Muscle of back (tissue), 11 donors: Measurements from ENCODE around the gene RBM48. TPM values are rescaled to one million over a fixed set of nuclear protein-coding genes. Genes with fewer than 3 reads are reported as not detected.
"Not testable (repeated sequence)": the region's sequence is repeated elsewhere in the genome, so short reads cannot be mapped to it uniquely, and the experiment has no call there.

Experiments used
- DNase-seq, 3 donors: peaks; one replicate each; pipeline versions ENCODE4 v3.0.0 to v3.0.0-alpha.2; 2013
- polyA plus RNA-seq, 10 donors: library from polyadenylated mRNA; unstranded; fragments of 120-200 nt; gene quantifications; one replicate each; pipeline ENCODE4 v1.2.1, GENCODE V29; 2013; ENCODE audit not compliant: insufficient read length in 10 of 10

The RBM48 gene
- polyA plus RNA-seq, 10 donors = 10.1 to 15.0 (median 12.4) TPM

DNA sequence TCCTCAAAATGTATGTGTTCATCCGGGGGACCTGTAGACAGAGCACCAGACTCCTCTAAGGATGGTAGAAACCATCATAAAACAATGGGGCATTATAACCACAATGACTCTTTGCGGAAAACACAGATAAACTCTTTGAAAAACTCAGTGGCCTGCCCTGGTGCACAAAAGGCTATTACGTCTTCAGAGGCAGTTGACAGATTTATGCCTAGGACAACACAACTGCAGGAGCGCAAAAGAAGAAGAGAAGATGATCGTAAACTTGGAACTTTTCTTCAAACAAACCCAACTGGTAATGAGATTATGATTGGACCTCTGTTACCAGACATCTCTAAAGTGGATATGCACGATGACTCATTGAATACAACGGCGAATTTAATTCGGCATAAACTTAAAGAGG, 6.0 kb downstream of the RBM48 start:
- DNase-seq = no peak

DNA sequence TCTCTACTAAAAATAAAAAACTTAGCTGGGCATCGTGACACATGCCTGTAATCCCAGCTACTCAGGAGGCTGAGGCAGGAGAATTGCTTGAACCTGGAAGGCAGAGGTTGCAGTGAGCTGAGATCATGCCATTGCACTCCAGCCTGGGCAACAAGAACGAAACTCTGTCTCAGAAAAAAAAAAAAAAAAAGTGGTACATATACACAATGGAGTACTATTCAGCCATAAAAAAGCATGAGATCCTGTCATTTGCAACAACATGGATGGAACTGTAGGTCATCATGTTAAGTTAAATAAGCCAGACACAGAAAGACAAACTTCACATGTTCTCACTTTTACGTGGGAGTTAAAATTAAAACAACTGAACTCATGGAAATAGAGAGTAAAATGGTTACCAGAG, 14.9 kb downstream of the RBM48 start:
- DNase-seq = not testable (repeated sequence)

DNA sequence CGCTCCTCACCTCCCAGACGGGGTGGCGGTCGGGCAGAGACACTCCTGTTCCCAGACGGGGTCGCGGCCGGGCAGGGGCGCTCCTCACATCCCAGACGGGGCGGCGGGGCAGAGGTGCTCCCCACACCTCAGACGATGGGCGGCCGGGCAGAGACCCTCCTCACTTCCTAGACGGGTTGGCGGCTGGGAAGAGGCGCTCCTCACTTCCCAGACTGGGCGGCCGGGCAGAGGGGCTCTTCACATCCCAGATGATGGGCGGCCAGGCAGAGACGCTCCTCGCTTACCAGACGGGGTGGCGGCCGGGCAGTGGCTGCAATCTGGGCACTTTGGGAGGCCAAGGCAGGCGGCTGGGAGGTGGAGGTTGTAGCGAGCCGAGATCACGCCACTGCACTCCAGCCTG, 16.5 kb downstream of the RBM48 start:
- not testable (repeated sequence) for DNase-seq

DNA sequence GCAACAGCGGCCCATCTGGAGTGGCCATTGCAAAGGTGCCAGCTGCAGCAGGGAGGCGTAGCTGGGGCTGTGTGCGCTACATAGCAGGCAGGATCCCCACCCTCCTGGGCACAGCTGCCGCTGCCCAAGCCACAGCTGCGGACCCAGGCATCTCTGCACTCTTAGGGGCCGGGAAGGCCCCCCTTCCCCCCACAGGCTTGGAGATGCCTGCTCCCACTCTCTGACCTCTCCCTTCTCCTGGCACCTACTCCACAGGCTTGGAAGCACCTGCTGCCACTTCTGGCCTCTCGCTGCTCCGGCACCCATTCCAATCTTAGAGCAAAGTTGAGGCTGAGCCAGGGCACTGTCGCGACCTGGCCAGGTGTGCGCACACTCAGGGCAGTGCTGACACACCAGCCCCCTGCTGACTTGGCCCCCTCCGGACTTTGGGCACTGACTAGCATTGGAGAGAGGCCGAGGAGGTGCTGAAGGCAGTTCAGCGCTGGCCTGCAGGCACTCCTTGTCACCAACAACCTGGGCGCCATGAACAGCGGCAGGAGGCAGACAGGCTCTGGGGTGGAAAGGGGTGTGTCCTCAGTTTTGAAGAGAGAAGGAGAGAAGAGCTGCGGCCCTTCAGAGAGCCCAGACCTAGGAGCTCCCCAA, 18.4 kb downstream of the RBM48 start:
- no peak for DNase-seq

DNA sequence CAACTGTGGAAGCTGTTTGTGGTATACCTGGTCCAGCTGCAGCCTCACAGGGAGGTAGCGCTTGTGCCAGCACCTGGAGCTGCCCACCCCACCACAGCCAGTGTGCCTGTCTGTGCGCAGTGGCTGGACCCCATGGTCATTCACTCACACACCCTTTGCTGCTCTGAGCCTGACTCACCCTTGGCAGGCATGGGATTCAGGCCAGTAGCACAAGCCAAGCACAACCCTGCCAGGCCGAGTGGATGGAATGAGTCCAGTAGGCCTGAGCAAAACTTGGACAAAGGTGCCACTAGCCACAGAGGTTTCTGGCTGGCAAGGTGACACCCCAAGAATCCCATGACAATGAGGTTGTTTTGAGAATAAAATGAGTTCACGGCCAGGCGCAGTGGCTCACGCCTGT, 19.0 kb downstream of the RBM48 start:
- DNase-seq = no peak

DNA sequence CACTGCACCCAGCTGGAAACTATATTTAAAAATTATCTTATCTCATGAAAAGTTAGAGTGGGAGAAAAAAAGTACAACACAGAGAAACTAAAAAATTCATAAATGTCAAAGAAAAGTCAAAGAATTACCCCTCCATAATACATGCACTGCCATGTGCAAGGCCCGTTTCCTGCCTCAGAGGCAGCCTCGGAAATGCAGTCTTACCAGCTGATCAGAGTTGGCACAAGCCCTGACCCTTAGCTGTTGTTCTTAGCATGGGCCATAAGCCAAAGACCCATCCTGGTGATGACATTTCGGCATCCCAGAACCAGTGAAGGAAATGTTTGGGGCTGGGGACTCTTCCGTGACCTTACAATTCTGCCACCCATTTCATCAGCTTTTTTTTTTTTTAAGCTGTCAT, 21.6 kb downstream of the RBM48 start:
- no peak for DNase-seq

DNA sequence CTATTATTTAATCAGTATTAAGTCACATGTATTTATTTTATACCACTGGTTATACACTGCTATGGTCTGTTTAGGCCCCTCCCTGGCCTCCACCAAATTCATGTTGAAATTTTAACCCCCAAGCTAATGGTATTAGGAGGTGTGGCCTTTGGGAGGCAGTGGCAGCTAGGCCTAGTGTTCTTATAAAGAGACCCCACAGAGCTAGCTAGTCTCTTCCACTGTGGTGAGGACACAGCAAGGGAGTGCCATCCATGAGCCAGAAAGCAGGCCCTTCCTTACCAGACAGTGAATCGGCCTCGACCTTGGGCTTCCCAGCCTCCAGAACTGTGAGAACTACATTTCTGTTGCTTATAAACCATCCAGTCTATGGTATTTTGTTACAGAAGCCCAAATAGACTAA, 28.7 kb downstream of the RBM48 start:
- peak in 1 of 3 donors; percentile 3 for DNase-seq

DNA sequence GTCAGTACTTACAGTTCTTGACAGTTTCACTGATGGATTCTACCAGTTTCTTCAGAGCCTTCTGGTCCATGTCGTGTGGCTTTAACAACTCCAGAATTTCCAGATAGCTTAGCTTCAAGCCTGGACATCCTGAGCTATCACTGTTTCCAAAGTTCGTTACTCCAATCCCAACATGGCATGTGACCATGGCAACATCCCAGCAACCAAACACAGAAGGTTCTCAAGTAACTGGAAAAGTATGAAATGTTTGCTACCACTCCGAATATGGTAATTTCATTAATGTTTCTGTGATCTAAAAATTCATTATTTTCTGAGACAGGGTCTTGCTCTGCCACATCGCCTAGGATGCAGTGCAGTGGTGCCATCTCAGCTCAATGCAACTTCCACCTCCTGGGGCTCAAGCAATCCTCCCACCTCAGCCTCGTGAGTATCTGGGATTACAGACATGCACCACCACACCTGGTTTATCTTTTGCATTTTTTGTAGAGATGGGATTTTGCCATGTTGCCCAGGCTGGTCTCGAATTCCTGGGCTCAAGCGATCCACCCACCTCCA, 29.3 kb downstream of the RBM48 start:
- DNase-seq = no peak

DNA sequence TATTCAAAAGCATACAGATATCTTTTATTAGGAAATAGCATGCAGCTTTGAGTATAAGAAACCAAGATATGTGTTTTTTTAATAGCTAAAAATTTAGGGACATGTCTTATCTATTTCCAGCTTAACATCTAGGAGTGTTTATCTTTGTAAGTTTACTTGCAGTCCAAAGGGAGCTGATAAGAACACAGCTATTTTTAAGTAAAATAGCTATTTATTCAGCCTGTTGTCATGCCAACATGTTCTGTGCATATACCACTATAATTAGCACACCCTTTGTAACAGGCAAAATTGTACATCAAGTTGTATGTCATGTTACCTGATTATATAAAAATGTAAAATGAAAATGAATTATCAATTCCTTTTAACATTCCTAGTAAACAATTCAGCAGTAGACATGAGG, 32.0 kb downstream of the RBM48 start:
- DNase-seq = no peak

DNA sequence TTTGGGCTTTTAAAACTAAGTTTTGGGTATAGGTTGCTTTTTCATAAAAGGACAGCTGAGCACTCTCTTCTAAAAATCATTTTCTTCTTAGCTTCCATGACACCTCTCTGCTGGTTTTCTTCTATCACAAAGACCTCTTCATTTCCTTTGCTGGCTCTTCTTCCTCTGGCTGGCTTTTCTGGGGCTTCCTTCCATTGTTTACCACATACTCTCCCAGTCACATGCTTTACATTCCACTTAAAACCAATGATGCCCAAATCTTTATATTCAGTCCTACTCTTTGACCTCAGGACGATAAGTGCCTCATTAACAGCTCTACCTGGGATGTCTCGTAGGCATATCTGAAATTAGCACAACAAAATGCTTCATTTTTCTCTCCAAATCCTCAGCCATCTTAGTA, 34.8 kb downstream of the RBM48 start:
- no peak for DNase-seq

DNA sequence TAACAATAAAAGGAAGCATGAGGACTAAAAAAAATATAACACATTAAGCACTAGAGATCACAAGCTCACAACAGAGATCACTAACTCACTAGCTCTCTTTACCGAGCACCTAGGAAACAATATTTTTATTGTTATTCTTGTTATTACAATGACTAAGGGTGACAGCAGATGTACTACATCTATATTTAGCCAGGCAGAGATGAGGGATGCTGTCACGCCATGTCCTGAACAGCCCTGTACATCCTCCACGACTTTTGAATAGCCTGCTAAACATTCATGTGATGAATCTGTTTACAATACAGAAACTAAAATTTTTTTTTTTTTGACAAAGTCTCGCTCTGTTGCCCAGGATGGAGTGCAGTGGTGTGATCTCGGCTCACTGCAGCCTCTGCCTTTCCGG, 38.9 kb downstream of the RBM48 start:
- no peak for DNase-seq

DNA sequence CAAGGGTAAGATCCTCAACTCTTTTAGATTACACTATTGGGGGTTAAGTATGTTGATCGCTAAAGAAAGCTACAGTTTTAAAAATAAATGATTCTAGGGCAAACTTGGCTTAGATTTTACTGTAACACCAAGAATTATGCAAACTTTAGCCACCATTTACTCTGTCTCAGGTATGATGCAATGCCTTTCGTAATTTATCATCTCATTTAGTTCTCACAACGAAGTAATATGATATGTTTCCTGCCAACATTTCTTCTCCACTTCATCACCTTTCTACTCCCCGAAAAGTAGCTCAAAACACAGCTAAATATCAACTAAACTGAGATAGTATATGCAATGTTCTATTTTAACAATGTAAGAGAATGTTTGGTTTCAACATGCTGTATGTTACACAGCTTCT, 40.5 kb downstream of the RBM48 start:
- no peak for DNase-seq

DNA sequence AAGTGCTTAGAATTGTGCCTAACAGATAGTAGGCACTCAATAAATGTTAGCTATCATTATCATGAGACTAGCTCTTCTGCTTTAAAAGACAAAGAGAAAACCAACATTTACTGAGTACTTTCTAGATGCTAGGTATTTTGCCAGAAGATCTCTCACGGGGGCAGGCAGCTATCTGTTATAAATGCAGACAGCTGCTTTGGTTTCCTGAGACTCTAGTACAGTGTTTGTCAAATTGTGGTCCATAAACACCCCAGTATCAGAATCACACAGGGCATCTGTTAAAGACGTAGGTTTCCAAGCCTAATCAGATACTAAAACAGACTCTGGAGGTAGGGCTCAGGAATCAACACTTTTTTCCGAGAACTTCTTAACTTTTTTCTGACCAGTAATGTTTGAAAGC, 47.7 kb downstream of the RBM48 start:
- DNase-seq = no peak

DNA sequence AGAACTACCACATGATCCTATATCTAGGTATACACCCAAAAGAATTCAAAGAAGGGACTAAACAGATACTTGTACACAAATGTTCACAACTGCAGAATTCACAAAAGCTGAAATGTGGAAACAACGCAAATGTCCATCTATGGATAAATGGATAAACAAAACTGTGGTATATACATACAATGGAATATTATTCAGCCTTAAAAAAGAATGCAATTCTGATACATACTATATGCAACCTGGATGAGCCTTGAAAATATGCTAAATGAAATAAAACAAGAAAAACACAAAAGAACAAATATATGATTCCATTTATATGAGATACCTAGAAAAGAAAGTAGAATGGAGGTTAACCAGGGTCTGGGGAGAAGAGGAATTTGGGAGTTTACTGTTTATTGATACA, 54.4 kb downstream of the RBM48 start:
- DNase-seq = no peak

DNA sequence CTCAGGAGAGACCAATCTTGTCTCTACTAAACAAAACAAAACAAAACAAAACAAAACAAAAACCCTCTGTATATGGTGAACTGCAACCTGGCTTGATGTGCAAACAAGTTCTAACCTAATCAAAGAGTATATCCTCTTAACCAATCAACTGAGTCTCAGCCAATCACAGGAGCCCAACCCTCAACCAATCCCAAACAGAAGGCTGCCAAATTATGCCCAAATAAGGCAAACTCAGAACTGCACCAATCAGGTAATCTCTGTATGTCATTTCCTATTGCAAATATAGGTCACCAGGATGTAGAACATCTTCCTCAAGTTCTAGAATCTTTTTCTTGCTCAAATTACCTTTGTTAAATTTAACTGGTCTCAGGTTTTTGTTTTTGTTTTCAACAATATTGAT, 56.4 kb downstream of the RBM48 start:
- DNase-seq = no peak

DNA sequence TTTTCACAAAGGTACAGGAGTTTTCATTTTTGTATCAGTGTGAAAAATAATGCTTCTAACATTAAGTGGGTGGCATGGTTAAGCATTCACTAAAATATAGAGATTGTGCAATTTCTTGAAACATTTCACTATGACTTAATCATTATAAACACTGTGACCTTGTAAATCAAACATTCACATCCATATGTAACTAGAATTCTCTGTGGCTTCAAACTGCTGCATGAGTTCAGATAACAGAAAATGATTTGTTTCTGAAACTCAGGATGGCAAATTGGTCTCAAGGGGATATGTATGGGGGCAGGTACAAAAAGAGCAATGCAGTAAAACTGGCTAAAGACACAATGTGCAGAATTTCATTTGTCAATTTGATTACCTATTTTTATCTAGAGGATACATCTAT, 57.8 kb downstream of the RBM48 start:
- no peak for DNase-seq

DNA sequence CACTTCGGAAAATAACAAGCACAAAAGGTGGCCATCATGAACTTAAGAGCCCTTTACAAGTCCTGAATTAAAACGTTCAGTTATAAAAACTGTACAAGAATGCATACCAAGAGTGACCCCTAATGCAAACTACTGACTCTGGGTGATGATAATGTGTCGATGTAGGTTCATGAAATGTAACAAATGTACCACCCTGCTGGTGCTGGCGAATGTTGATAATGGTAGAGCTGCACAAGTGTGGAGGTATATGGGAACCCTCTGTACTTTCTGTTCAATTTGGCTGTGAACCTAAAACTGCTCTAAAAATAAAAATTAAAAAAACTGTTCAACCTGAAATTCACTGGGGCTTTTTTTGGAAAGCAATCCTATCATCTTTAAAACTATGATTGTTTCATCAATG, 58.2 kb downstream of the RBM48 start:
- DNase-seq = no peak

Other genes with a start within 250 kb of the RBM48 start
- gene GATAD1, start 81.3 kb upstream of the RBM48 start, polyA plus RNA-seq = 10 to 100 TPM; 15.3 to 41.3 (median 22.5) TPM
- gene ERVW-1, start 50.8 kb upstream of the RBM48 start, polyA plus RNA-seq = 1 to 10 TPM in 4 of 10 donors, under 1 TPM in 6; 0.45 to 1.6 (median 0.74) TPM
- gene PEX1, start 275 bp upstream of the RBM48 start, polyA plus RNA-seq = 10 to 100 TPM; 12.2 to 31.3 (median 18.3) TPM
- 10 to 100 TPM; 20.3 to 39.7 (median 27.2) TPM for gene FAM133B, start 61.6 kb downstream of the RBM48 start, polyA plus RNA-seq